Smooth muscle cell (in vitro differentiated cells): Measurements from ENCODE around the gene UBE2D3. TPM values are rescaled to one million over a fixed set of nuclear protein-coding genes. Genes with fewer than 3 reads are reported as not detected.

Experiments used
- DNase-seq: peaks from one replicate; lab custom pipeline; 2025; ENCODE audit not compliant: unreplicated experiment; lab: John Stamatoyannopoulos, UW
- H2AFZ ChIP-seq: fragments of 200-600 bp; sonication (generic); 2 replicates; pipeline ENCODE4 v1.6.0; 2016; ENCODE audit warnings: antibody characterized with exemption, low read depth, mild to moderate bottlenecking
- H3F3A ChIP-seq: fragments of 200-600 bp; sonication (generic); 2 replicates; pipeline ENCODE4 v1.6.0; 2017; ENCODE audit warnings: antibody characterized with exemption, low read depth
- H3K27ac ChIP-seq: fragments of 200-600 bp; sonication (generic); 2 replicates; pipeline ENCODE4 v1.5.1; 2016; ENCODE audit warnings: low read depth, mild to moderate bottlenecking
- H3K27me3 ChIP-seq: fragments of 200-600 bp; sonication (generic); 2 replicates; pipeline ENCODE4 v1.6.1; 2016; ENCODE audit warnings: low read depth, mild to moderate bottlenecking
- H3K36me3 ChIP-seq: fragments of 200-600 bp; sonication (generic); 2 replicates; pipeline ENCODE4 v1.5.1; 2016; ENCODE audit warnings: low read depth
- H3K4me1 ChIP-seq: fragments of 200-600 bp; sonication (generic); 2 replicates; pipeline ENCODE4 v1.5.1; 2016; ENCODE audit warnings: low read depth
- H3K4me2 ChIP-seq: fragments of 200-600 bp; sonication (generic); 2 replicates; pipeline ENCODE4 v1.6.0; 2016; ENCODE audit warnings: mild to moderate bottlenecking
- H3K4me3 ChIP-seq: fragments of 200-600 bp; sonication (generic); 2 replicates; pipeline ENCODE4 v1.5.1; 2016; ENCODE audit warnings: mild to moderate bottlenecking
- H3K79me2 ChIP-seq: fragments of 200-600 bp; sonication (generic); 2 replicates; pipeline ENCODE4 v1.6.0; 2016; ENCODE audit warnings: low read depth, mild to moderate bottlenecking
- H3K9ac ChIP-seq: fragments of 200-600 bp; sonication (generic); 2 replicates; pipeline ENCODE4 v1.6.0; 2016; ENCODE audit warnings: low read depth
- H3K9me3 ChIP-seq: fragments of 200-600 bp; sonication (generic); replicated peaks from 2 replicates; pipeline ENCODE4 v1.5.1; 2016; ENCODE audit warnings: low read depth
- H4K20me1 ChIP-seq: fragments of 200-600 bp; sonication (generic); 2 replicates; pipeline ENCODE4 v1.6.0; 2016; ENCODE audit warnings: low read depth
- WGBS: methylation state at CpG from one replicate; pipeline ENCODE4 v1.1.7; 2016; ENCODE audit warnings: low lambda C conversion rate; 5-methylcytosine and 5-hydroxymethylcytosine counted together
- polyA plus RNA-seq: library from polyadenylated mRNA; unstranded; fragments of >200 nt; fragmentation: Nextera tagmentation; extraction: Ambion mirVana; gene quantifications from 2 replicates; pipeline ENCODE4 v1.2.1, GENCODE V29; 2016
- total RNA-seq: library from RNA; depleted of rRNA; stranded (reverse); fragments of >200 nt; gene quantifications from 2 replicates; pipeline ENCODE4 v1.2.3, GENCODE V29; 2014
- TF ChIP-seq, protein P1 (sequence below): fragments of 200-600 bp; sonication (generic); IDR thresholded peaks from 2 replicates; pipeline ENCODE4 v1.5.1; 2017; ENCODE audit warnings: borderline replicate concordance, mild to moderate bottlenecking, antibody characterized with exemption; ENCODE audit not compliant: insufficient read depth, poor library complexity, severe bottlenecking

The UBE2D3 gene
- total and polyA plus RNA-seq, 2 experiments from 2014 or later = 305 to 703 TPM

GRCh38 chr4:102843273-102843672, 15.9 kb upstream of the UBE2D3 start:
- no peak overlapping the region for H3K4me2 ChIP-seq
- H3K27me3 ChIP-seq = no peaks in the 10 kb centered on the region
- no peaks in the 10 kb centered on the region for H3K9me3 ChIP-seq
- H3K36me3 ChIP-seq = no peaks in the 10 kb centered on the region
- no peaks in the 10 kb centered on the region for H4K20me1 ChIP-seq
- no peaks in the 10 kb centered on the region for H3K4me1 ChIP-seq
- H3K79me2 ChIP-seq = no peaks in the 10 kb centered on the region
- TF ChIP-seq, protein P1, sequence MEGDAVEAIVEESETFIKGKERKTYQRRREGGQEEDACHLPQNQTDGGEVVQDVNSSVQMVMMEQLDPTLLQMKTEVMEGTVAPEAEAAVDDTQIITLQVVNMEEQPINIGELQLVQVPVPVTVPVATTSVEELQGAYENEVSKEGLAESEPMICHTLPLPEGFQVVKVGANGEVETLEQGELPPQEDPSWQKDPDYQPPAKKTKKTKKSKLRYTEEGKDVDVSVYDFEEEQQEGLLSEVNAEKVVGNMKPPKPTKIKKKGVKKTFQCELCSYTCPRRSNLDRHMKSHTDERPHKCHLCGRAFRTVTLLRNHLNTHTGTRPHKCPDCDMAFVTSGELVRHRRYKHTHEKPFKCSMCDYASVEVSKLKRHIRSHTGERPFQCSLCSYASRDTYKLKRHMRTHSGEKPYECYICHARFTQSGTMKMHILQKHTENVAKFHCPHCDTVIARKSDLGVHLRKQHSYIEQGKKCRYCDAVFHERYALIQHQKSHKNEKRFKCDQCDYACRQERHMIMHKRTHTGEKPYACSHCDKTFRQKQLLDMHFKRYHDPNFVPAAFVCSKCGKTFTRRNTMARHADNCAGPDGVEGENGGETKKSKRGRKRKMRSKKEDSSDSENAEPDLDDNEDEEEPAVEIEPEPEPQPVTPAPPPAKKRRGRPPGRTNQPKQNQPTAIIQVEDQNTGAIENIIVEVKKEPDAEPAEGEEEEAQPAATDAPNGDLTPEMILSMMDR = no peak
- no peak overlapping the region for H3K9ac ChIP-seq
- no peak overlapping the region for H2AFZ ChIP-seq
- no peak overlapping the region for H3K4me3 ChIP-seq
- no peak for DNase-seq
- no peak overlapping the region for H3K27ac ChIP-seq
- H3F3A ChIP-seq = no peaks in the 10 kb centered on the region

GRCh38 chr4:102842367-102842766, 15.0 kb upstream of the UBE2D3 start:
- H3K4me2 ChIP-seq = no peak overlapping the region
- WGBS = 93% methylated on average over 3 of the region's 3 CpGs

DNA sequence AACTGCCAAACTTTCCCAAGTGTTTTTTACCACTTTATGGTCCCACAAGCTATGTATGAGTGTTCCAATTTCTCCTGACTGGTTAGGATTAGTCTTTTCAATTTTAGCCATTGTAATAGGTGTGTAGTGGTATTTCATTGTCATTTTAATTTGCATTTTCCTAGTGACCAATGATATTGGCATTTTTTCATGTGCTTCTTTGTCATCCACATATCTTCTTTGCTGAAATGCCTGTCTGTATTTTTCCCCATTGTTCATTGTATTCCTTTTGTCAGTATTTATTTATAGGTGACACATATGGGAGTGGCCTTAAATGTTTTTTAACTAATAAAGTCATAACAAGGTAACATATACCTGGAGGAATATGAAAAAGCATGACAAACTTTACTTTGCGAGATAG, 9.2 kb upstream of the UBE2D3 start:
- Histone ChIP-seq H3K4me1 (no peaks in the 10 kb centered on the region), H3K36me3 (no peaks in the 10 kb centered on the region), H4K20me1 (no peaks in the 10 kb centered on the region), H3K9ac (no peak overlapping the region), H3K9me3 (no peaks in the 10 kb centered on the region), H2AFZ (no peak overlapping the region), H3K4me3 (no peak overlapping the region), H3K27ac (no peak overlapping the region), H3K79me2 (peaks cover 29% of the 10 kb centered on the region), H3F3A (no peaks in the 10 kb centered on the region), H3K27me3 (no peaks in the 10 kb centered on the region), H3K4me2 (no peak overlapping the region)
- TF ChIP-seq, protein P1 = no peak
- 97% methylated on average over 1 of the region's 1 CpG for WGBS
- DNase-seq = no peak

More at GRCh38 chr4:102842367-102842766, 15.0 kb upstream of the UBE2D3 start:
- H3K36me3 ChIP-seq = no peaks in the 10 kb centered on the region
- H3K79me2 ChIP-seq = peaks cover under 1% of the 10 kb centered on the region
- no peak for DNase-seq
- no peaks in the 10 kb centered on the region for H4K20me1 ChIP-seq
- no peak overlapping the region for H2AFZ ChIP-seq
- no peaks in the 10 kb centered on the region for H3K4me1 ChIP-seq
- no peak overlapping the region for H3K27ac ChIP-seq
- TF ChIP-seq, protein P1 = no peak
- H3K4me3 ChIP-seq = no peak overlapping the region
- H3K27me3 ChIP-seq = no peaks in the 10 kb centered on the region
- no peaks in the 10 kb centered on the region for H3K9me3 ChIP-seq
- H3K9ac ChIP-seq = no peak overlapping the region
- no peaks in the 10 kb centered on the region for H3F3A ChIP-seq

DNA sequence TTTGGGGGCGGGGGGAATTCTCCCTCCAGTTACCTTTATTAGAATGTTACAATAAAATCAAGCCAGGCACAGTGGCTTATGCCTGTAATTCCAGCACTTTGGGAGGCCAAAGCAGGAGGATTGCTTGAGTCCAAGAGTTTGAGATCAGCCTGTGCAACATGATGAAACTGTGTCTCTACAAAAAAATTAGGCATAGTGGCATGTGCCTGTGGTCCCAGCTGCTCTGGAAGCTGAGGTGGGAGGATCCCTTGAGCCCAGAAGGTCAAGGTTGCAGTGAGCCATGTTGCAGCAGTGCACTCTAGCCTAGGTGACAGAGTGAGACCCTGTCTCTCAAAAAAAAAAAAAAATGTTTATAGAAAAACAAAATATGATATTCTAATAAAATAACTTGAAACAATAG, 5.3 kb upstream of the UBE2D3 start:
- no peaks in the 10 kb centered on the region for H3K27me3 ChIP-seq
- peaks cover 57% of the 10 kb centered on the region for H3K79me2 ChIP-seq
- no peak for DNase-seq
- no peaks in the 10 kb centered on the region for H3K36me3 ChIP-seq
- no peak overlapping the region for H3K27ac ChIP-seq
- no peak overlapping the region for H3K9ac ChIP-seq
- H3K4me3 ChIP-seq = no peak overlapping the region
- no peak overlapping the region for H3K4me2 ChIP-seq
- H3F3A ChIP-seq = peaks cover 13% of the 10 kb centered on the region
- H2AFZ ChIP-seq = no peak overlapping the region
- H3K4me1 ChIP-seq = peaks cover 10% of the 10 kb centered on the region
- H4K20me1 ChIP-seq = no peaks in the 10 kb centered on the region
- no peaks in the 10 kb centered on the region for H3K9me3 ChIP-seq
- TF ChIP-seq, protein P1 = no peak
- 97% methylated on average over 1 of the region's 1 CpG for WGBS
